ENCODE results near the gene MFN2.

- TF ChIP-seq, protein P1, sequence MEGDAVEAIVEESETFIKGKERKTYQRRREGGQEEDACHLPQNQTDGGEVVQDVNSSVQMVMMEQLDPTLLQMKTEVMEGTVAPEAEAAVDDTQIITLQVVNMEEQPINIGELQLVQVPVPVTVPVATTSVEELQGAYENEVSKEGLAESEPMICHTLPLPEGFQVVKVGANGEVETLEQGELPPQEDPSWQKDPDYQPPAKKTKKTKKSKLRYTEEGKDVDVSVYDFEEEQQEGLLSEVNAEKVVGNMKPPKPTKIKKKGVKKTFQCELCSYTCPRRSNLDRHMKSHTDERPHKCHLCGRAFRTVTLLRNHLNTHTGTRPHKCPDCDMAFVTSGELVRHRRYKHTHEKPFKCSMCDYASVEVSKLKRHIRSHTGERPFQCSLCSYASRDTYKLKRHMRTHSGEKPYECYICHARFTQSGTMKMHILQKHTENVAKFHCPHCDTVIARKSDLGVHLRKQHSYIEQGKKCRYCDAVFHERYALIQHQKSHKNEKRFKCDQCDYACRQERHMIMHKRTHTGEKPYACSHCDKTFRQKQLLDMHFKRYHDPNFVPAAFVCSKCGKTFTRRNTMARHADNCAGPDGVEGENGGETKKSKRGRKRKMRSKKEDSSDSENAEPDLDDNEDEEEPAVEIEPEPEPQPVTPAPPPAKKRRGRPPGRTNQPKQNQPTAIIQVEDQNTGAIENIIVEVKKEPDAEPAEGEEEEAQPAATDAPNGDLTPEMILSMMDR (IDR thresholded peaks at IDR 0.05) = no peak
- TF ChIP-seq POLR2A (IDR thresholded peaks at IDR 0.05) = no peak
Observed at GRCh38 chr1:12059722-12060464, 79.6 kb downstream of the MFN2 start.
